ENCODE measurements around the gene PES1. TPM values are rescaled to one million over a fixed set of nuclear protein-coding genes. Genes with fewer than 3 reads are reported as not detected.

PES1 gene
- polyA plus RNA-seq, 3 donors: 32.2 to 36.6 (median 35.6) TPM

GRCh38 chr22:30612789-30613188 is 21.1 kb upstream of the PES1 start:
- Histone ChIP-seq H3K9me3 (replicated peaks in 1 of 2; ENCODE audit: control insufficient read depth in 1 of 2, insufficient read depth in 1 of 2, low read length in 2 of 2) (no peaks in the 10 kb centered on the region), H3K4me1 (ENCODE audit: control insufficient read depth in 1 of 2, insufficient read depth in 2 of 2, low read length in 2 of 2) (peaks cover 46 to 59% of the 10 kb centered on the region in 2 donors), H4K20me1 (ENCODE audit: insufficient read depth, low read length) (no peaks in the 10 kb centered on the region), H3K9ac (ENCODE audit: insufficient read depth, low read length, poor library complexity, severe bottlenecking) (no peak overlapping the region), H3K27ac (ENCODE audit: low read depth in 1 of 2, low read length in 2 of 2) (no peak overlapping the region), H3K36me3 (replicated peaks in 1 of 2; ENCODE audit: control insufficient read depth in 1 of 2, insufficient read depth in 2 of 2, low read length in 2 of 2) (no peaks in the 10 kb centered on the region), H3K27me3 (ENCODE audit: control insufficient read depth in 2 of 2, insufficient read depth in 2 of 2, low read length in 2 of 2) (no peaks in the 10 kb centered on the region), H3K4me3 (replicated peaks in 1 of 3; ENCODE audit: low read depth in 2 of 3, low read length in 3 of 3) (no peak overlapping the region), H3K4me2 (replicated peaks; ENCODE audit: extremely low read depth, low read length, poor library complexity, severe bottlenecking) (no peak overlapping the region), H3K79me2 (ENCODE audit: insufficient read depth, low read length) (no peaks in the 10 kb centered on the region), H2AFZ (ENCODE audit: insufficient read depth, low read depth, low read length, poor library complexity, severe bottlenecking) (no peak overlapping the region)
- H3K27me3 Mint-ChIP-seq (ENCODE audit: low read depth in 3 of 3): peaks cover 1 to 3% (median 2%) of the 10 kb centered on the region in 3 donors
- H3K27ac Mint-ChIP-seq: peak overlapping the region in 3 of 7 donors; percentile 22 to 75 (median 72)
- no peak for TF ChIP-seq CTCF (IDR thresholded peaks at IDR 0.05)
- H3K4me3 Mint-ChIP-seq: no peak overlapping the region
- H3K4me1 Mint-ChIP-seq: peaks cover 50% of the 10 kb centered on the region
- WGBS (ENCODE audit: insufficient coverage): 100% methylated on average over 5 of the region's 8 CpGs
- intact Hi-C loops (cut with micrococcal nuclease): no loop called here
- DNase-seq: no peak
- peaks cover 0 to 4% (median 0%) of the 10 kb centered on the region in 7 donors for H3K9me3 Mint-ChIP-seq
- H3K36me3 Mint-ChIP-seq: peaks cover 17 to 25% of the 10 kb centered on the region in 2 donors

GRCh38 chr22:30611197-30611596 is 19.5 kb upstream of the PES1 start:
- Mint-ChIP-seq H3K4me1 (peaks cover 64% of the 10 kb centered on the region), H3K4me3 (no peak overlapping the region), H3K9me3 (peaks cover 0 to 4% (median 0%) of the 10 kb centered on the region in 7 donors), H3K27ac (peak overlapping the region in 6 of 7 donors; percentile 95 to 100 (median 98)), H3K27me3 (ENCODE audit: low read depth in 3 of 3) (peaks cover 1 to 2% (median 2%) of the 10 kb centered on the region in 3 donors), H3K36me3 (peaks cover 11 to 22% of the 10 kb centered on the region in 2 donors)
- Histone ChIP-seq H3K9me3 (replicated peaks in 1 of 2; ENCODE audit: control insufficient read depth in 1 of 2, insufficient read depth in 1 of 2, low read length in 2 of 2) (no peaks in the 10 kb centered on the region), H3K9ac (ENCODE audit: insufficient read depth, low read length, poor library complexity, severe bottlenecking) (no peak overlapping the region), H3K4me3 (replicated peaks in 1 of 3; ENCODE audit: low read depth in 2 of 3, low read length in 3 of 3) (no peak overlapping the region), H3K79me2 (ENCODE audit: insufficient read depth, low read length) (no peaks in the 10 kb centered on the region), H2AFZ (ENCODE audit: insufficient read depth, low read depth, low read length, poor library complexity, severe bottlenecking) (no peak overlapping the region), H3K36me3 (replicated peaks in 1 of 2; ENCODE audit: control insufficient read depth in 1 of 2, insufficient read depth in 2 of 2, low read length in 2 of 2) (no peaks in the 10 kb centered on the region), H3K4me2 (replicated peaks; ENCODE audit: extremely low read depth, low read length, poor library complexity, severe bottlenecking) (no peak overlapping the region), H3K27ac (ENCODE audit: low read depth in 1 of 2, low read length in 2 of 2) (peak overlapping the region in 1 of 2 donors; percentile 97), H3K4me1 (ENCODE audit: control insufficient read depth in 1 of 2, insufficient read depth in 2 of 2, low read length in 2 of 2) (peaks cover 61 to 70% of the 10 kb centered on the region in 2 donors), H3K27me3 (ENCODE audit: control insufficient read depth in 2 of 2, insufficient read depth in 2 of 2, low read length in 2 of 2) (no peaks in the 10 kb centered on the region), H4K20me1 (ENCODE audit: insufficient read depth, low read length) (no peaks in the 10 kb centered on the region)
- 97% methylated on average over 3 of the region's 3 CpGs for WGBS (ENCODE audit: insufficient coverage)
- intact Hi-C loops (cut with micrococcal nuclease): no loop called here
- no peak for DNase-seq
- no peak for TF ChIP-seq CTCF (IDR thresholded peaks at IDR 0.05)
